HepG2 (cell line): ENCODE data around the gene MEX3D. TPM values are rescaled to one million over a fixed set of nuclear protein-coding genes. Genes with fewer than 3 reads are reported as not detected.

Experiments
- ATF7-NPFF ChIP-seq: sonication (generic); formaldehyde crosslinking; IDR thresholded peaks from 2 replicates; pipeline ENCODE4 v1.8.1; 2023; ENCODE audit warnings: mild to moderate bottlenecking, low read depth, missing genetic modification reagents, moderate library complexity
- EED ChIP-seq: sonication (generic); formaldehyde crosslinking; IDR thresholded peaks from 2 replicates; pipeline ENCODE4 v1.5.0; 2020; ENCODE audit warnings: mild to moderate bottlenecking, missing genetic modification reagents
- GFI1 ChIP-seq: sonication (generic); formaldehyde crosslinking; IDR thresholded peaks from 2 replicates; pipeline ENCODE4 v1.5.0; 2020; ENCODE audit warnings: missing genetic modification reagents, mild to moderate bottlenecking, borderline replicate concordance
- IRX3 ChIP-seq: sonication (generic); formaldehyde crosslinking; IDR thresholded peaks from 2 replicates; pipeline ENCODE4 v1.8.1; 2023; ENCODE audit warnings: mild to moderate bottlenecking, low read depth, missing genetic modification reagents, borderline replicate concordance
- KDM5A ChIP-seq: fragments of 200-600 bp; sonication (generic); IDR thresholded peaks from 2 replicates; pipeline ENCODE4 v1.7.0; 2018; ENCODE audit warnings: antibody characterized with exemption, mild to moderate bottlenecking, low read length, borderline replicate concordance
- MTF2 ChIP-seq: sonication (generic); formaldehyde crosslinking; IDR thresholded peaks from 2 replicates; pipeline ENCODE4 v1.5.0; 2020; ENCODE audit warnings: missing genetic modification reagents, borderline replicate concordance
- POLR2A ChIP-seq, 2 experiments: IDR thresholded peaks; 2 replicates each; pipeline ENCODE4 v1.6.1; 2011; ENCODE audit warnings: low read depth in 2 of 2, low read length in 2 of 2, mild to moderate bottlenecking in 1 of 2, moderate library complexity in 1 of 2; ENCODE audit not compliant: insufficient read depth in 1 of 2
- SRY ChIP-seq: sonication (generic); formaldehyde crosslinking; IDR thresholded peaks from 2 replicates; pipeline ENCODE4 v1.8.0; 2022; ENCODE audit warnings: mild to moderate bottlenecking, missing genetic modification reagents
- ZBTB14 ChIP-seq: sonication (generic); formaldehyde crosslinking; IDR thresholded peaks from 2 replicates; pipeline ENCODE4 v1.4.0; 2020; ENCODE audit warnings: missing genetic modification reagents
- ZNF326 ChIP-seq: sonication (generic); formaldehyde crosslinking; IDR thresholded peaks from 2 replicates; pipeline ENCODE4 v1.4.0; 2020; ENCODE audit warnings: missing genetic modification reagents, borderline replicate concordance
- ZNF547 ChIP-seq: sonication (generic); formaldehyde crosslinking; IDR thresholded peaks from 2 replicates; pipeline ENCODE4 v1.5.1; 2020; ENCODE audit warnings: mild to moderate bottlenecking, missing genetic modification reagents
- ZNF574 ChIP-seq: sonication (generic); formaldehyde crosslinking; IDR thresholded peaks from 2 replicates; pipeline ENCODE4 v1.4.0; 2020; ENCODE audit warnings: missing genetic modification reagents
- polyA plus RNA-seq, 8 experiments: library from polyadenylated mRNA; depleted of rRNA in 3 of 8; stranded (reverse) in 7 of 8; unstranded in 1 of 8; fragments of >200 nt; fragmentation: Illumina TruSeq in 4 of 8; extraction: Trizol in 4 of 8; gene quantifications; 2 replicates each; pipeline versions ENCODE4 v1.2.1 to v1.2.3, GENCODE V29; 2011 to 2016; ENCODE audit warnings: low read depth in 4 of 8, missing spikeins in 1 of 8, mixed read lengths in 1 of 8; ENCODE audit not compliant: insufficient read depth in 1 of 8
- total RNA-seq, 5 experiments: library from RNA; depleted of rRNA; stranded (reverse); fragments of >200 nt; fragmentation: Illumina TruSeq; extraction: Trizol; gene quantifications; 2 replicates each; pipeline ENCODE4 v1.2.3, GENCODE V29; 2016; ENCODE audit warnings: low read depth in 1 of 5
- TF ChIP-seq, protein P1 (sequence below): sonication (generic); formaldehyde crosslinking; IDR thresholded peaks from 2 replicates; pipeline ENCODE4 v1.4.0; 2020; ENCODE audit warnings: missing genetic modification reagents

The MEX3D gene
- total and polyA plus RNA-seq, 2 of the 13 experiments (the other 11 are each of a cell fraction or from before 2014, with no cell fraction given), result 3.6 to 17.1 TPM

DNA sequence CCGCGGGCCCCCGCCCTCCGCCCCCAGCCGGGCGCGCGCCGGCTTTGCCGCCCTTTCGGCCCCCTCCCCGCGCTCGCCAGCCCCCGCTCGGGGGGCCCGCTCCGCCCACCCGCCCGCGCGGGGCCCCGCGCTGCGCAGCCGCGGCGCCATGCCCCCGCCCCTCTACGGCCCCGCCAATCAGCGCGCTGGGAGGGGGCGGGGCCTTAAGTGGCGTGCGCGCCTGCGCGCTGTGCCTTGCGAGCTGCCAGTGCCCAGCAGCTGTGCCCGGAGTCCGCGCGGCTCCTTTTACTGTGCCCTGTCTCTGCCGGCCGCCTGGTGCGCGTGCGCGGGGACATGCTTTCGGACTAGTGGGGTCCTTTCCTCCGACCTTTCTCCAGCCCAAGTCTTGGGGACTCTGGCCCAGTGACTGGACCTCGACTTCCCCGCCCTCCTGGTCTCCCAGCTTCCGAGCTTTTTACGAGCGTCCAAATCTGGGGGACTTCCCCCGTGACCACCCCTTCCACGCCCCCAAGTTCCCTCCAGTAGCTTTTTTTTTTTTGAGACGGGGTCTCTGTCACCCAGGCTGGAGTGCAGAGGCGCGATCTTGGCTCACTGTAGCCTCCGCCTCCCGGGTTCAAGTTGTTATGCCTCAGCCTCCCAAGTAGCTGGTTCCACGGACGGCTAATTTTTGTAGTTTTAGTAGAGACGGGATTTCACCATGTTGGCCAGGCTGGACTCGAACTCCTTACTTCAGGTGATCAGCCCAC is 24.8 kb upstream of the MEX3D start, which contains the start of gene MBD3 (continued):
- TF ChIP-seq KDM5A, result no peak
- no peak for TF ChIP-seq MTF2 (CRISPR knock-in tag)
- no peak for TF ChIP-seq EED (CRISPR knock-in tag)
- TF ChIP-seq ZNF547 (CRISPR knock-in tag), result 0 out of 2 replicates have a peak, but pooled peaks have one; percentile 44
- 0 out of 2 replicates have a peak, but pooled peaks have one; percentile 41 for TF ChIP-seq IRX3 (CRISPR knock-in tag)
- TF ChIP-seq, protein P1, sequence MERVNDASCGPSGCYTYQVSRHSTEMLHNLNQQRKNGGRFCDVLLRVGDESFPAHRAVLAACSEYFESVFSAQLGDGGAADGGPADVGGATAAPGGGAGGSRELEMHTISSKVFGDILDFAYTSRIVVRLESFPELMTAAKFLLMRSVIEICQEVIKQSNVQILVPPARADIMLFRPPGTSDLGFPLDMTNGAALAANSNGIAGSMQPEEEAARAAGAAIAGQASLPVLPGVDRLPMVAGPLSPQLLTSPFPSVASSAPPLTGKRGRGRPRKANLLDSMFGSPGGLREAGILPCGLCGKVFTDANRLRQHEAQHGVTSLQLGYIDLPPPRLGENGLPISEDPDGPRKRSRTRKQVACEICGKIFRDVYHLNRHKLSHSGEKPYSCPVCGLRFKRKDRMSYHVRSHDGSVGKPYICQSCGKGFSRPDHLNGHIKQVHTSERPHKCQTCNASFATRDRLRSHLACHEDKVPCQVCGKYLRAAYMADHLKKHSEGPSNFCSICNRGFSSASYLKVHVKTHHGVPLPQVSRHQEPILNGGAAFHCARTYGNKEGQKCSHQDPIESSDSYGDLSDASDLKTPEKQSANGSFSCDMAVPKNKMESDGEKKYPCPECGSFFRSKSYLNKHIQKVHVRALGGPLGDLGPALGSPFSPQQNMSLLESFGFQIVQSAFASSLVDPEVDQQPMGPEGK (CRISPR knock-in tag), result peak; percentile 52; the same call in 1 of the 2 replicates
- TF ChIP-seq POLR2A (IDR thresholded peaks at IDR 0.05; ENCODE audit: insufficient read depth in 1 of 2, low read depth in 2 of 2, low read length in 2 of 2), result peak in 1 of 2 experiments; percentile 94; a peak in 2 of 4 replicates
- no peak; the same call in 1 of the 2 replicates for TF ChIP-seq ZNF574 (CRISPR knock-in tag)
- TF ChIP-seq SRY, result no peak
- TF ChIP-seq ZBTB14 (CRISPR knock-in tag), result no peak
- no peak for TF ChIP-seq GFI1
- TF ChIP-seq ZNF326 (CRISPR knock-in tag), result no peak
- TF ChIP-seq ATF7-NPFF (CRISPR knock-in tag), result no peak
